Loucy (cell line): Measurements from ENCODE around the gene CX3CR1.

Experiments used
- CTCF ChIP-seq: fragments of 200-600 bp; sonication (generic); conservative IDR thresholded peaks from 2 replicates; pipeline ENCODE4 v1.5.1; 2014; ENCODE audit warnings: mild to moderate bottlenecking, antibody characterized with exemption, low read length
- EZH2phosphoT487 ChIP-seq: fragments of 200-600 bp; IDR thresholded peaks from 2 replicates; pipeline ENCODE4 v1.6.1; 2018; ENCODE audit warnings: antibody characterized with exemption, mild to moderate bottlenecking, moderate library complexity, borderline replicate concordance

DNA sequence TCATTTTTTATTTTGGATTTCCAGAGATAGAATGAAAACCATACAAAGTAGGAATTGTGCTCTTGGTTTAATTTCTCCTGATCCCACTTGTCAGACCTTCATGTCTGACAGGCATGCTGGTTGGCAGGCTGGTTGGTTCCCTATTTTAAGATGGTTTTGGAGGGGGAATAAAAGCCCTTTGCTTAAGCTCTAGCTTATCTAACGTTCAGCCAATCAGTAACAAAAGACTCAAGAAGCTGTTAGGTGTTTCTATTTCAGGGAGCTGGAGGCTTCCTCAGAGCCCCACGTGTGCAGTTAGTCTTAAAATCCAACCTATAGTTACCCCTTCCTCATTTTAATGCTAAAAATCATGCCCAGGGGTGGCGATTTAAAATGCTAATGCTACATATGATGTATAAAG lies 47.0 kb downstream of the CX3CR1 start:
- TF ChIP-seq CTCF = no peak
- no peak for TF ChIP-seq EZH2phosphoT487
